HL-60 (cell line): ENCODE measurements around the gene ADAMTS8.

ENCODE experiments used
- DNase-seq, 2 experiments: peaks; one replicate each; pipeline ENCODE4 v3.0.0-alpha.2; 2010 to 2020; ENCODE audit warnings: low read depth in 1 of 2, low spot score in 1 of 2
- H3K27ac ChIP-seq: fragments of 250-450 bp; sonication (Bioruptor Pico); replicated peaks from 2 replicates; pipeline ENCODE4 v1.5.1; 2020; ENCODE audit warnings: mild to moderate bottlenecking, moderate library complexity
- H3K27me3 ChIP-seq: fragments of 250-450 bp; sonication (Bioruptor Pico); 2 replicates; pipeline ENCODE4 v1.5.1; 2021; ENCODE audit warnings: mild to moderate bottlenecking, moderate library complexity; ENCODE audit not compliant: insufficient read depth, poor library complexity, severe bottlenecking
- H3K4me3 ChIP-seq: replicated peaks from 2 replicates; pipeline ENCODE4 v1.5.1; 2011; ENCODE audit warnings: mild to moderate bottlenecking, control low read depth, low read length; ENCODE audit not compliant: insufficient read depth
- CTCF ChIP-seq: IDR thresholded peaks from one replicate; pipeline ENCODE4 v1.5.1; 2011; ENCODE audit warnings: low read length, control low read depth, inconsistent platforms; ENCODE audit not compliant: insufficient read depth
- GABPA ChIP-seq: IDR thresholded peaks from 2 replicates; pipeline ENCODE4 v1.6.1; 2012; ENCODE audit warnings: low read depth
- POLR2AphosphoS5 ChIP-seq: IDR thresholded peaks from 2 replicates; pipeline ENCODE4 v1.6.1; 2012; ENCODE audit warnings: low read depth
- SPI1 ChIP-seq: IDR thresholded peaks from 2 replicates; pipeline ENCODE4 v1.6.1; 2012; ENCODE audit warnings: low read depth, mild to moderate bottlenecking, borderline replicate concordance
- TF ChIP-seq, protein P1 (sequence below): IDR thresholded peaks from 2 replicates; pipeline ENCODE4 v1.6.1; 2012; ENCODE audit warnings: low read depth; ENCODE audit not compliant: insufficient replicate concordance

The ADAMTS8 gene

GRCh38 chr11:130457623-130458409 is 29.4 kb upstream of the ADAMTS8 start:
- H3K4me3 ChIP-seq, result no peak overlapping the region
- DNase-seq, result no peak
- H3K27me3 ChIP-seq, result no peaks in the 10 kb centered on the region
- no peak for TF ChIP-seq GABPA
- TF ChIP-seq CTCF, result no peak
- no peak for TF ChIP-seq POLR2AphosphoS5
- TF ChIP-seq SPI1, result no peak
- TF ChIP-seq, protein P1, sequence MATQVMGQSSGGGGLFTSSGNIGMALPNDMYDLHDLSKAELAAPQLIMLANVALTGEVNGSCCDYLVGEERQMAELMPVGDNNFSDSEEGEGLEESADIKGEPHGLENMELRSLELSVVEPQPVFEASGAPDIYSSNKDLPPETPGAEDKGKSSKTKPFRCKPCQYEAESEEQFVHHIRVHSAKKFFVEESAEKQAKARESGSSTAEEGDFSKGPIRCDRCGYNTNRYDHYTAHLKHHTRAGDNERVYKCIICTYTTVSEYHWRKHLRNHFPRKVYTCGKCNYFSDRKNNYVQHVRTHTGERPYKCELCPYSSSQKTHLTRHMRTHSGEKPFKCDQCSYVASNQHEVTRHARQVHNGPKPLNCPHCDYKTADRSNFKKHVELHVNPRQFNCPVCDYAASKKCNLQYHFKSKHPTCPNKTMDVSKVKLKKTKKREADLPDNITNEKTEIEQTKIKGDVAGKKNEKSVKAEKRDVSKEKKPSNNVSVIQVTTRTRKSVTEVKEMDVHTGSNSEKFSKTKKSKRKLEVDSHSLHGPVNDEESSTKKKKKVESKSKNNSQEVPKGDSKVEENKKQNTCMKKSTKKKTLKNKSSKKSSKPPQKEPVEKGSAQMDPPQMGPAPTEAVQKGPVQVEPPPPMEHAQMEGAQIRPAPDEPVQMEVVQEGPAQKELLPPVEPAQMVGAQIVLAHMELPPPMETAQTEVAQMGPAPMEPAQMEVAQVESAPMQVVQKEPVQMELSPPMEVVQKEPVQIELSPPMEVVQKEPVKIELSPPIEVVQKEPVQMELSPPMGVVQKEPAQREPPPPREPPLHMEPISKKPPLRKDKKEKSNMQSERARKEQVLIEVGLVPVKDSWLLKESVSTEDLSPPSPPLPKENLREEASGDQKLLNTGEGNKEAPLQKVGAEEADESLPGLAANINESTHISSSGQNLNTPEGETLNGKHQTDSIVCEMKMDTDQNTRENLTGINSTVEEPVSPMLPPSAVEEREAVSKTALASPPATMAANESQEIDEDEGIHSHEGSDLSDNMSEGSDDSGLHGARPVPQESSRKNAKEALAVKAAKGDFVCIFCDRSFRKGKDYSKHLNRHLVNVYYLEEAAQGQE, result no peak
- no peak overlapping the region for H3K27ac ChIP-seq

GRCh38 chr11:130456286-130456685 is 27.9 kb upstream of the ADAMTS8 start:
- Histone ChIP-seq H3K4me3 (no peak overlapping the region), H3K27ac (no peak overlapping the region), H3K27me3 (peaks cover 3% of the 10 kb centered on the region)
- TF ChIP-seq, protein P1, result no peak
- TF ChIP-seq SPI1, result no peak
- TF ChIP-seq GABPA, result no peak
- no peak for TF ChIP-seq CTCF
- TF ChIP-seq POLR2AphosphoS5, result no peak
- DNase-seq, result no peak

DNA sequence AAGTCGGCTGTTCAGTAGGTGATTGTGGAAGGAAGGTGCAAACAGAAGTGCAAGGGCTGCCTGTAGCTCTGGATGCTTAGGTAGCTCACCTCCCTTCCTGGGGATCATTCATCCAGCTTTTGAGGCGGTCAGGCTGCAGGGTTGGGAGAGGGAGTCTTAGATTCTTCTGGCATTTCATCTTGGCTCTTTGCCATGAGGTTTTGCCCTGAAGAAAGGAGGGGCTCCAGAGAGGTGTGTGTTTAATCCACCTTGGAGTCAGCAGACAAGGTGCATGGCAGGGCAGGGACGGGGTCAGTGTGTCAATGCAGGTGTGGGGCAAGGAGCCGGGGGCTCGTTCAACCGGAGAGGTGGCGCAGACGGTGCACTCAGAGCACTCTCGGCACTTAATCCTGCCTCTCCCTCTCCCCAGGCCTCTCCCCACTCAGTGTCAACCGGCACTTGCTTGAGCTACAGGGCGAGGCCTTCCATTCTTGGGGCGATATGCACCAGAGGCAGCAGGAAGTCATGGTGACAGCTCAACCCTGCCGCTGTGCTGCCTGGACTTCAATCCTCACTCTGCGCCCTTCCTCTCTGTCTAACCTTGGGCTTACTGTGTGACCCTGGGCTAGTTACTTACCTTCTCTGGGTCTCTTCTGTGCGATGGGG is 27.2 kb upstream of the ADAMTS8 start:
- TF ChIP-seq, protein P1, result no peak
- TF ChIP-seq SPI1 (no peak), CTCF (no peak), GABPA (no peak), POLR2AphosphoS5 (no peak)
- H3K27me3 ChIP-seq, result peaks cover 8% of the 10 kb centered on the region
- no peak for DNase-seq
- no peak overlapping the region for H3K4me3 ChIP-seq
- no peak overlapping the region for H3K27ac ChIP-seq
